Panc1 (cell line): ENCODE results near the gene ELFN1. TPM values are rescaled to one million over a fixed set of nuclear protein-coding genes. Genes with fewer than 3 reads are reported as not detected.

ENCODE experiments used
- ATAC-seq: fragments of 200-7000 bp; cut with Tn5 transposase; 2 replicates; pipeline ENCODE4 v1.9.1; 2020; ENCODE audit warnings: mild to moderate bottlenecking, moderate library complexity
- BruUV-seq: library from RNA; stranded (reverse); fragments of 400-500 nt; replicated peaks from 2 replicates; lab custom pipeline; 2021; lab: Mats Ljungman, UMichigan
- CTCF ChIA-PET: fragments of 300-600 bp; sonication (Branson Sonifier 250); formaldehyde crosslinking; loops from one replicate; lab custom pipeline; 2022; ENCODE audit warnings: antibody characterized with exemption; lab: Charles Lee
- POLR2A ChIA-PET: fragments of 300-600 bp; sonication (Branson Sonifier 250); formaldehyde crosslinking; loops from one replicate; lab custom pipeline; 2022; ENCODE audit warnings: antibody characterized with exemption; lab: Charles Lee
- DNase-seq: peaks from one replicate; pipeline ENCODE4 v3.0.0-alpha.2; 2010; ENCODE audit warnings: low read depth, low spot score
- H3K27ac ChIP-seq: 2 replicates; pipeline ENCODE4 v1.5.1; 2011; ENCODE audit warnings: mild to moderate bottlenecking, low read length, inconsistent platforms
- H3K27me3 ChIP-seq: fragments of 200-500 bp; sonication (Bioruptor generic); 2 replicates; pipeline ENCODE4 v1.6.0; 2014; ENCODE audit warnings: low read length, inconsistent platforms; ENCODE audit not compliant: control insufficient read depth, insufficient read depth
- H3K36me3 ChIP-seq: fragments of 200-500 bp; sonication (Bioruptor generic); 2 replicates; pipeline ENCODE4 v1.5.1; 2014; ENCODE audit warnings: inconsistent platforms, mild to moderate bottlenecking, low read length, moderate library complexity; ENCODE audit not compliant: control insufficient read depth, insufficient read depth
- H3K4me1 ChIP-seq: 2 replicates; pipeline ENCODE4 v1.5.1; 2011; ENCODE audit warnings: inconsistent platforms, mild to moderate bottlenecking, low read length, moderate library complexity; ENCODE audit not compliant: control insufficient read depth, insufficient read depth
- H3K4me3 ChIP-seq, 2 experiments: 2 replicates each; pipeline ENCODE4 v1.5.1; 2011 to 2012; ENCODE audit warnings: low read depth in 2 of 2, low read length in 2 of 2, mild to moderate bottlenecking in 2 of 2, inconsistent platforms in 1 of 2, moderate library complexity in 1 of 2
- H3K9me3 ChIP-seq: fragments of 200-500 bp; sonication (Bioruptor generic); 2 replicates; pipeline ENCODE4 v1.5.1; 2014; ENCODE audit warnings: low read depth, mild to moderate bottlenecking, inconsistent platforms, low read length, moderate library complexity; ENCODE audit not compliant: control insufficient read depth, insufficient read depth
- CTCF ChIP-seq: fragments of 450-650 bp; IDR thresholded peaks from 2 replicates; pipeline ENCODE4 v1.5.1; 2017; ENCODE audit warnings: mild to moderate bottlenecking
- POLR2AphosphoS5 ChIP-seq: IDR thresholded peaks from 2 replicates; pipeline ENCODE4 v1.6.1; 2012; ENCODE audit warnings: mild to moderate bottlenecking, low read depth, low read length, moderate library complexity
- SIN3A ChIP-seq: IDR thresholded peaks from 2 replicates; pipeline ENCODE4 v1.6.1; 2012; ENCODE audit warnings: low read depth, mild to moderate bottlenecking, low read length, moderate library complexity, borderline replicate concordance; ENCODE audit not compliant: insufficient read depth
- TCF7L2 ChIP-seq: IDR thresholded peaks from 2 replicates; pipeline ENCODE4 v1.6.1; 2011; ENCODE audit warnings: mild to moderate bottlenecking, low read depth, low read length, inconsistent platforms
- in situ Hi-C: cut with HindIII; loops from 2 replicates; pipeline ENCODE4 v1.10.0; 2016; ENCODE audit warnings: low sequenced_read_pairs, low pct_unique_long_range_greater_than_20kb
- intact Hi-C: fragments of 100-400 bp; cut with micrococcal nuclease; formaldehyde crosslinking; loops from one replicate; pipeline ENCODE4 v1.10.0; 2022; ENCODE audit not compliant: unreplicated experiment
- total RNA-seq: library from RNA; stranded (reverse); gene quantifications from one replicate; pipeline ENCODE4 v1.2.1, GENCODE V29; 2021; ENCODE audit not compliant: unreplicated experiment
- TF ChIP-seq, protein P1 (sequence below), 2 experiments: IDR thresholded peaks; 2 replicates each; pipeline ENCODE4 v1.6.1; 2011 to 2012; ENCODE audit warnings: low read depth in 2 of 2, control low read depth in 1 of 2, low read length in 1 of 2, mild to moderate bottlenecking in 1 of 2, moderate library complexity in 1 of 2; ENCODE audit not compliant: insufficient read depth in 1 of 2

The ELFN1 gene
- total RNA-seq, 1 experiment from 2014 or later, result 39.0 TPM

GRCh38 chr7:1696671-1697498, 26.8 kb downstream of the ELFN1 start:
- in situ Hi-C loops, result no loop called here

DNA sequence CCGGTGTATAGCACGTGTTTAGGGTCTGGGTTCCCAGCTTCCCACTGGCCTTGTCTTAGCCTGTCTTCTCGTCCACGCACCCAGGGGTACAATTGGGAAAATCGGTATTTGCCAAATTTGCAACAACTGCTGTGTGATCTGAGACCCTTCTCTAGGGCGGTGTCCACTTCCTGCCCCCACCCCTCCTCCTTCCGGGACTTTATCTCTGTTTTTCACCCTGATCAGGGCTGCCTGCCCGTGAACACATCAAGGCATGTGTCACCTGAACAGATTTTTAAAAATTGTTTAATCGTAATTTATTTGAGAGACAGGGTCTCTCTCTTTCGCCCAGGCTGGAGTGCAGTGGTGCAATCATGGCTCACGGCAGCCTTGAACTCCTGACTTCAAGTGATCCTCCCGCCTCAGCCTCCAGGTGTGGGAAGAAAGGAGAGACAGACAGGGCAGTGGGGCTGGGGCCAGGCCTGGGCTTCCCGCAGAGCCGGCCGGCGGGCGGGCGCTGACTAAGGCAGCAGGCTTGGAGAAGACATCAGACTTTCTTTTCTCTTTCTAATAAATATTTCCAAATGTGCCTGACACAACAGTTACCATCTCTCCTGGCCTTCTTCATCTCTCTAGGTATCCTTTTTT, 27.5 kb downstream of the ELFN1 start:
- BruUV-seq, result no TSS peak
- in situ Hi-C loops (no loop called here), intact Hi-C loops (no loop called here)
- Histone ChIP-seq H3K4me3 (no peak overlapping the region), H3K27me3 (no peaks in the 10 kb centered on the region), H3K27ac (no peak overlapping the region), H3K9me3 (peaks cover under 1% of the 10 kb centered on the region; the same call in 1 of the 2 replicates), H3K36me3 (no peaks in the 10 kb centered on the region), H3K4me1 (peaks cover 10% of the 10 kb centered on the region; the same call in 1 of the 2 replicates)
- ChIA-PET POLR2A (no interaction called here), CTCF (no interaction called here)
- DNase-seq (no peak), ATAC-seq (no peak)
- TF ChIP-seq SIN3A, result no peak

More at GRCh38 chr7:1696671-1697498, 26.8 kb downstream of the ELFN1 start:
- ChIA-PET POLR2A (no interaction called here), CTCF (no interaction called here)
- Histone ChIP-seq H3K4me1 (peaks cover 14% of the 10 kb centered on the region), H3K9me3 (no peaks in the 10 kb centered on the region), H3K4me3 (no peak overlapping the region), H3K27me3 (no peaks in the 10 kb centered on the region), H3K36me3 (no peaks in the 10 kb centered on the region), H3K27ac (no peak overlapping the region)
- TF ChIP-seq POLR2AphosphoS5 (no peak), CTCF (no peak), SIN3A (no peak), TCF7L2 (no peak)
- TF ChIP-seq, protein P1, sequence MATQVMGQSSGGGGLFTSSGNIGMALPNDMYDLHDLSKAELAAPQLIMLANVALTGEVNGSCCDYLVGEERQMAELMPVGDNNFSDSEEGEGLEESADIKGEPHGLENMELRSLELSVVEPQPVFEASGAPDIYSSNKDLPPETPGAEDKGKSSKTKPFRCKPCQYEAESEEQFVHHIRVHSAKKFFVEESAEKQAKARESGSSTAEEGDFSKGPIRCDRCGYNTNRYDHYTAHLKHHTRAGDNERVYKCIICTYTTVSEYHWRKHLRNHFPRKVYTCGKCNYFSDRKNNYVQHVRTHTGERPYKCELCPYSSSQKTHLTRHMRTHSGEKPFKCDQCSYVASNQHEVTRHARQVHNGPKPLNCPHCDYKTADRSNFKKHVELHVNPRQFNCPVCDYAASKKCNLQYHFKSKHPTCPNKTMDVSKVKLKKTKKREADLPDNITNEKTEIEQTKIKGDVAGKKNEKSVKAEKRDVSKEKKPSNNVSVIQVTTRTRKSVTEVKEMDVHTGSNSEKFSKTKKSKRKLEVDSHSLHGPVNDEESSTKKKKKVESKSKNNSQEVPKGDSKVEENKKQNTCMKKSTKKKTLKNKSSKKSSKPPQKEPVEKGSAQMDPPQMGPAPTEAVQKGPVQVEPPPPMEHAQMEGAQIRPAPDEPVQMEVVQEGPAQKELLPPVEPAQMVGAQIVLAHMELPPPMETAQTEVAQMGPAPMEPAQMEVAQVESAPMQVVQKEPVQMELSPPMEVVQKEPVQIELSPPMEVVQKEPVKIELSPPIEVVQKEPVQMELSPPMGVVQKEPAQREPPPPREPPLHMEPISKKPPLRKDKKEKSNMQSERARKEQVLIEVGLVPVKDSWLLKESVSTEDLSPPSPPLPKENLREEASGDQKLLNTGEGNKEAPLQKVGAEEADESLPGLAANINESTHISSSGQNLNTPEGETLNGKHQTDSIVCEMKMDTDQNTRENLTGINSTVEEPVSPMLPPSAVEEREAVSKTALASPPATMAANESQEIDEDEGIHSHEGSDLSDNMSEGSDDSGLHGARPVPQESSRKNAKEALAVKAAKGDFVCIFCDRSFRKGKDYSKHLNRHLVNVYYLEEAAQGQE (IDR thresholded peaks at IDR 0.05; ENCODE audit: insufficient read depth in 1 of 2, low read depth in 2 of 2, low read length in 1 of 2), result no peak
- BruUV-seq, result no TSS peak
- intact Hi-C loops, result no loop called here
- no peak for DNase-seq
- 0 out of 2 replicates have a peak, but pooled peaks have one; percentile 34 for ATAC-seq
